CD4-positive, alpha-beta T cell treated with Interleukin-10 for 1 hour (primary cell): ENCODE data around the gene PGK1.
"Not testable (repeated sequence)": the region's sequence is repeated elsewhere in the genome, so short reads cannot be mapped to it uniquely, and the experiment has no call there.

ENCODE experiments used
- DNase-seq: peaks from one replicate; pipeline ENCODE4 v3.0.0-alpha.2; 2020

Gene PGK1

DNA sequence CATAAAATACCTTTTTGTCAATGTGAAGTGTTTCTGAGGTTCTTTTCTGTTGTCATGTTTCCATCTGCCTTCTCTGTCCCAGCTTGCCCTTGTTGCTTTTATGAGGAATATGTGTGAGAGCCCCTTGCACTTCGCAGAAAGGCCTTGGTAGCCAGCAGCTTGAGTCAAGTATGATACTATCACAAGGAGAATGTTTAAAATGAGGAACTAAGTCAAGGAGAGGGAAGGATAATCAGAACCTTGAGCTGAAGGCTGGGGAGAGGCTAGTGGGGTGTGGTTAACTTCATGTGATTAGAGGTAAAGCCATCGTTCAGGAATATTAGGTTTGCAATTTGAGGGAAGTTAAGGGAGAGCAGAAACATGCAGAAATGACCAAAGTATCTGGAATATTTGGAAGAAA is 12.7 kb downstream of the PGK1 start:
- DNase-seq: no peak

- no peak for DNase-seq
Observed at GRCh38 chrX:78118628-78119027, 14.6 kb downstream of the PGK1 start.

DNA sequence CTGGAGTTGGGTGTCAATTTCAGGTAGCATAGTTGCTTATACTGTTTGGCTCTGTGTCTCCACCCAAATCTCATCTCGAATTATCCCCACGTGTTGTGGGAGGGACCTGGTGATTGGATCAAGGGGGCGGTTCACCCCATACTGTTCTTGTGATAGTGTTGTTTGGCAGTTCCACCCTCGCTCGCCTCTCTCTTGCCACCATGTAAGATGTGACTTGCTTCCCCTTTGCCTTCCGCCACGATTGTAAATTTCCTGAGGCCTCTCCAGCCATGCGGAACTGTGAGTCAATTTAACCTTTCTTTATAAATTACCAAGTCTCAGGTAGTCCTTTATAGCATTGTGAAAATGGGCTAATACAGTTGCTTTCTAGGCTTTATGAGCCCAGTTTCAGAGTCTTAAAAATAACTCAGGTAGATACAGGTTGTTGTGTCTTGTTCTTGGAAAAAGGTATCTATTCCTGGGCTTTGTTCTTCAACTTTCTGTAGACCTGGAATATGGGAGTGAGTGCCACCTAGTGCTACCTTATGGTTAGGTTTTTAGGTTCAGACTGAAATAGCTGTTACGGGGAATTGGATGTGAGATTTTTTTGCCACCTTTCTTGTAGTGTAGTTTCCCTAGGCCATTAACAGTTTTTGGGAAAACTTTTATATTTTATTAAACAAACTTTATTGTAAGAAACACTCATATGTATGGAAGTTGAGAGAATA is 15.6 kb downstream of the PGK1 start:
- no peak for DNase-seq

GRCh38 chrX:78123190-78123589 is 19.1 kb downstream of the PGK1 start:
- DNase-seq: no peak

- no peak for DNase-seq
Observed at GRCh38 chrX:78124307-78124706, 20.3 kb downstream of the PGK1 start.

GRCh38 chrX:78125148-78125547 is 21.1 kb downstream of the PGK1 start:
- no peak for DNase-seq

GRCh38 chrX:78125781-78126180 is 21.7 kb downstream of the PGK1 start:
- not testable (repeated sequence) for DNase-seq

DNA sequence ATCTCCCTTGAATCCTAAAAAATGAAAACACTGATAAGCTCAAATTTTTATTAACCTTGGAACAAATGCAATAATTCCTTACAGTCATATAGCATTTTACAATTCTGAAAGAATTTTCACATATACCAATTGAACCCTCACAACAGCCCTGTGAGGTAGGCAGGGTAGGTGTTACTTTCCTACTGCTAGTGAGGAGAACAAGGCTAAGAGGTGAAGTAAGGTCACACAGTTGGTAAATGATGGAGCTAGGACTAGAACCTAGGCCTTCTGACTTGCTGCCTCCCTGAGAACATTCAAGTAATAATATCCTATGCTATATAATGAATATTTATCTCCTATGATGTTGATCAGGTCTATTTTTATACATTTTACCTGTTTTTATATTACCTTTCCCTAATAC is 25.7 kb downstream of the PGK1 start:
- DNase-seq: no peak

DNA sequence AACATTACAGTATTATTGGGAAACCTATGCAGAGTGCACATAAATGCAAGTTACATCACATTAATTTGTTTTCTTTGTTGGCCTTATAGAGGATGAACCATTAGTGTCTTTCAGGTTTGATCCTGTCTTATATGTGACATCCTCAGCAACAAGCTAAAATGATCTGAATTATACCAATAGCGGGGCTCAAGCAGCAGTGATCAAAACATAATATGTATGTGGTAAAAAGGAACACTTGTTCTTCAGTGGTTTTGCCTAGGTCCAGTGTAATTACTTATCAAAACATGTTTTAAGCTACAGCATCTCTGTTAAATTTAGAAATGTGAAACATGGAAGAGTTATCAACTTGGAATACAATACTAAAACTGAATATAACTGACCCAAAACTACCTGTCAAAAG is 26.3 kb downstream of the PGK1 start:
- DNase-seq: no peak

DNA sequence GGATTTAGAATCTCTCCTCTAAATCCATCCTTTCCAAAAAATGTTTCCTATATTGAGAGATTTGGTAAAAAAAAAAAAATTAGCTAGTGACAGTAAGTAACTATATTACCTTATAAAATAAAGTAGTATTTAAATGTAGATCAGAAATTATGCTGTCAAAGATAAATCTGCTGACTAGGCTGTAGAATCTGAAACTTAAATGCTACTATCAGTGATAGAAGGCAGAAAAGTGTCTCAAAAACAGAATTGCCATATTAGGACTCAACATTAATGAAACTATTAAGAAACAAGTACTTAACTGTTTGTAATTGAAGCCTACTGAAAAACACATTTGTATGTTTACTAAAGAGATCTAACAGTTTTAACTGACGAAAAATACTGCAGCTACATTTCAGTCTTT is 27.1 kb downstream of the PGK1 start:
- no peak for DNase-seq

- DNase-seq: no peak
Observed at GRCh38 chrX:78133238-78133960, 29.4 kb downstream of the PGK1 start.

- DNase-seq: peak; percentile 87
Observed at GRCh38 chrX:78139160-78140123, 35.4 kb downstream of the PGK1 start, which contains the start of gene TAF9B. Gene TAF9B (minus strand): TSS chrX:78139650. CDS start chrX:78139611, 39 bp downstream.

DNA sequence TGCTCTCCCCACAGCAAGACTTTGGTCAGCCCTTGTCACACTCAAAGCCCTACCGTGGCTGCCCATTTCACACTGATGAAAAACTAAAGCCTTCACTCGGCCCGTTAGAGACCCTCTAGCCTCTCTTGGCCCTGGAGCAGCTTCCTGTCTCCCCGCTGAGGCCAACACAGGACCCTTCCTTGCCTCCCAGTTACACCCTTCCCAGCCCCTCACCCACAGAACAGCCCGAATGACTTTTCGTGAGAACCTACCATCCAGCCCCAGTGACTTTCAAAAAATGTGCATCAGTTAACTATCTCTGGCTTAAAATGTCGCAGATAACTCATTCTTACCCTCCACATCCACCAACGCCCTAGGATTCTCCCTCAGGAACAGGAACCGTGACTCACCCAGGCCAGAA is 36.2 kb downstream of the PGK1 start:
- no peak for DNase-seq

GRCh38 chrX:78147002-78147540 is 43.0 kb downstream of the PGK1 start:
- DNase-seq: not testable (repeated sequence)

GRCh38 chrX:78157373-78157772 is 53.3 kb downstream of the PGK1 start:
- DNase-seq: not testable (repeated sequence)

GRCh38 chrX:78157846-78158245 is 53.8 kb downstream of the PGK1 start:
- DNase-seq: not testable (repeated sequence)

DNA sequence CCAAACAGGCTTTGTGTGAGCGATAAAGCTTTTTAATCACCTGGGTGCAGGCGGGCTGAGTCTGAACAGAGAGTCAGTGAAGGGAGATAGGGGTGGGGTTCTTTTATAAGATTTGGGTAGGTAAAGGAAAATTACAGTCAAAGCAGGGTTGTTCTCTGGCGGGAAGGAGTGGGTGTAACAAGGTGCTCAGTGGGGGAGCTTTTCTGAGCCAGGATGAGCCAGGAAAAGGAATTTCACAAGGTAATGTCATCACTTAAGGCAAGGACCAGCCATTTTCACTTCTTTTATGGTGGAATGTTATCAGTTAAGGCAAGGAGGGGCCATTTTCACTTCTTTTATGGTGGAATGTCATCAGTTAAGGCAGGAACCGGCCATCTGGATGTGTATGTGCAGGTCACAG is 56.7 kb downstream of the PGK1 start:
- DNase-seq: not testable (repeated sequence)

DNA sequence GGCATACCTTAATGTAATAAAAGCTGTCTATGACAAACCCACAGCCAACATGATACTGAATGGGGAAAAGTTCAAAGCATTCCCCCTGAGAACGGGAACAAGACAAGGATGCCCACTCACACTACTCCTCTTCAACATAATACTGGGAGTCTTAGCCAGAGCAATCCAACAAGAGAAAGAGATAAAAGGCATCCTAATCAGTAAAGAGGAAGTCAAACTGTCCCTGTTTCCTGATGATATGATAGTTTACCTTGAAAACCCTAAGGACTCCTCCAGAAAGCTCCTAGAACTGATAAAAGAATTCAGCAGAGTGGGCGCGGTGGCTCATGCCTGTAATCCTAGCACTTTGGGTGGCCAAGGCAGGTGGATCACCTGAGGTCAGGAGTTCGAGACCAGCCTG is 59.1 kb downstream of the PGK1 start:
- DNase-seq: not testable (repeated sequence)

DNA sequence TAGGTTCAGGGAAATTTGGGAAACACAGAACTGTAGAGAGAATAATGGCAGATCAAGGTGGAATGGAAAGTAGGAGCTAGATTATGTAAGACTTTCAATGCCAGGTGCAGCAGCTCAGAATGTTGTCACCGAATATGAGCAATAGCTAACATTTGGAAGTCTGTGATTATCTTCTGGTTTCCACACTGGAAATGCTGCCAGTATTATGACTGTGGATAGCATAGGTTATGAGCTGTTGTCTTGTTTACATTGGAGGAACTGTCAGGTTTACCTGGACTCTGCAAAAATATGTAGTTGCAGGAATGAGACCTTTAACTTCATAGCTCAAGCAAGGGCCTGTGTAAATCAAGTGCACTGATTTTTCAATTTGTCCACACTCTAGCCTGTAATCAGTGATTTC is 61.4 kb downstream of the PGK1 start:
- no peak for DNase-seq

DNA sequence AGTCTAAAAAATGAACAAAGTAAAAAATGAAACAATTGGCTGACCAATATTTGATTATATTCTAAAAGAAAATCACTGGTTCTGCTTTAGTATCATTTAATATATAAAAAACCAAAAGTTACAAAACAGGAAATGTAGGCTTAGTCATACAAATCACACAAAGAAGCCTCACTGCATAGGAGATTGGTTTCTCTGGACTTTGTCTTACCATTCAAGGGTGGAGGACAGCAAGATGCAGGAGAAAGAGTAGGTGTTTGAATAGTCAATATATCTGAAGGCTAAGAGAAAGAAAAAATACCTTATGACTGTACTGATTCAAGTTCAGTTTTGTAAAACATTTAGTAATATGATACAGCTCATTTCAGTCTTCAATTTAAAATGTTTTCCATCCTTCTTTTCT is 64.0 kb downstream of the PGK1 start:
- DNase-seq: no peak
